Activated B cell treated with CpG ODN at 0.5 μM for 24 hours (primary cell): ENCODE data around the gene TMEM198. TPM values are rescaled to one million over a fixed set of nuclear protein-coding genes. Genes with fewer than 3 reads are reported as not detected.

Experiments
- ATAC-seq: fragments of 200-7000 bp; cut with Tn5 transposase; one replicate; pipeline ENCODE4 v1.10.0; 2021; ENCODE audit warnings: low read depth, mild to moderate bottlenecking, moderate library complexity
- CTCF ChIA-PET: fragments of 350-600 bp; sonication (Branson Sonifier 250); formaldehyde crosslinking; loops from one replicate; lab custom pipeline; 2021; ENCODE audit warnings: antibody characterized with exemption; lab: Charles Lee
- POLR2A ChIA-PET: fragments of 350-600 bp; sonication (Branson Sonifier 250); formaldehyde crosslinking; loops from one replicate; lab custom pipeline; 2021; ENCODE audit warnings: antibody characterized with exemption; lab: Charles Lee
- DNase-seq: peaks from one replicate; pipeline ENCODE4 v3.0.0; 2022
- H3K27ac Mint-ChIP-seq: one replicate; pipeline ENCODE4 v1.8.0; 2020; ENCODE audit warnings: mixed read lengths
- H3K27me3 Mint-ChIP-seq: one replicate; pipeline ENCODE4 v1.8.0; 2021; ENCODE audit warnings: mixed read lengths
- H3K36me3 Mint-ChIP-seq: one replicate; pipeline ENCODE4 v1.8.0; 2021; ENCODE audit warnings: low read depth, mixed read lengths
- H3K4me1 Mint-ChIP-seq: one replicate; pipeline ENCODE4 v1.8.0; 2021; ENCODE audit warnings: mixed read lengths
- H3K4me3 Mint-ChIP-seq: one replicate; pipeline ENCODE4 v1.8.0; 2020; ENCODE audit warnings: mild to moderate bottlenecking, mixed read lengths
- H3K9me3 Mint-ChIP-seq: one replicate; pipeline ENCODE4 v1.8.0; 2020; ENCODE audit warnings: mixed read lengths
- intact Hi-C: fragments of 100-400 bp; cut with micrococcal nuclease; formaldehyde crosslinking; loops from one replicate; pipeline ENCODE4 v1.15.1; 2024
- total RNA-seq: library from RNA; stranded (reverse); gene quantifications from 2 replicates; pipeline ENCODE4 v1.2.3, GENCODE V29; 2022
- TF ChIP-seq, protein P1 (sequence below): fragments of 200-600 bp; IDR thresholded peaks from one replicate; pipeline ENCODE4 v1.8.0; 2022; ENCODE audit warnings: antibody characterized with exemption, mild to moderate bottlenecking

The TMEM198 gene, protein sequence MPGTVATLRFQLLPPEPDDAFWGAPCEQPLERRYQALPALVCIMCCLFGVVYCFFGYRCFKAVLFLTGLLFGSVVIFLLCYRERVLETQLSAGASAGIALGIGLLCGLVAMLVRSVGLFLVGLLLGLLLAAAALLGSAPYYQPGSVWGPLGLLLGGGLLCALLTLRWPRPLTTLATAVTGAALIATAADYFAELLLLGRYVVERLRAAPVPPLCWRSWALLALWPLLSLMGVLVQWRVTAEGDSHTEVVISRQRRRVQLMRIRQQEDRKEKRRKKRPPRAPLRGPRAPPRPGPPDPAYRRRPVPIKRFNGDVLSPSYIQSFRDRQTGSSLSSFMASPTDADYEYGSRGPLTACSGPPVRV
- 0.86 and 1.2 TPM in 2 replicates for total RNA-seq

DNA sequence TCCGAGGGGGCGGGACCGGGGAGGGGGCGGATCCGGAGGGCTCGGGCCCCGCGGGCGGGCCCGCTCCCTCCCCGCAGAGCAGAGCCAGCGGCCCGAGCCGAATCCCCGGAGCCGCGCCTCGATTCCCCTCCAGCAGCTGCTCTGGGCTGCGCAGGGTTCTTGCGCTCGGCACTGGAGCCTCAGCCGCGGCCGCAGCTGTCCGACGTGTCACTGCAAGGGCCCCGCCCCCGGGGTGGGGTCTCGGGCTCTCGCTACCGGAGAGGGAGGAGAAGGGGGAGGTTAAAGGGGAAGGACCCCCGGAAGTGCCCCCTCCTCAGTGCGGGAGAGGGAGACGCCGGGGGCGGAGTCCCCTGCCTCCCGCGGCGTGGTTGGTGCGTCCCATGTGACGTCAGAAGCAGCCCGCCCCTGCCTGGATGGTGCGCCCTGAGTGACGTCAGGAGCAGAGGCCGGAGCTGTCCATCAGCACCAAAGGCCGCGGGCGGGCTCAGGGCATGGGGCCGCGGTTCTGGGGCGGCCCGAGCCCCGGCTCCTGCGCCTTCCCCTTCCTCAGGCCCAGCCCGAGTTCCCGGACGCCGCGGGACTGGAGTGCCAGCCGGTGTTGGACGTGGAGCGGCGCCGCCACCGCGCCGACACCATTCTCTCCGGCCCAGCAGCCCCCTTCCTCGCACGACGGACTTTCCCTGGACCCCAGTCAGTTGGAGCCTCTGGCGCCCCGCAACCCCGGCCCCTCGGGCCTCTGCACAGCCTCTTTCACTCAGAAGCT is at the start of gene TMEM198, which contains the start of gene CHPF:
Gene TMEM198 (plus strand): TSS at position 433 of the 763 bp plus-strand sequence. CDS start 700 bp downstream, outside the sequence.
Gene CHPF (minus strand): TSS at position 214 of the 763 bp plus-strand sequence. CDS start 271 bp downstream, outside the sequence.
- TF ChIP-seq, protein P1, sequence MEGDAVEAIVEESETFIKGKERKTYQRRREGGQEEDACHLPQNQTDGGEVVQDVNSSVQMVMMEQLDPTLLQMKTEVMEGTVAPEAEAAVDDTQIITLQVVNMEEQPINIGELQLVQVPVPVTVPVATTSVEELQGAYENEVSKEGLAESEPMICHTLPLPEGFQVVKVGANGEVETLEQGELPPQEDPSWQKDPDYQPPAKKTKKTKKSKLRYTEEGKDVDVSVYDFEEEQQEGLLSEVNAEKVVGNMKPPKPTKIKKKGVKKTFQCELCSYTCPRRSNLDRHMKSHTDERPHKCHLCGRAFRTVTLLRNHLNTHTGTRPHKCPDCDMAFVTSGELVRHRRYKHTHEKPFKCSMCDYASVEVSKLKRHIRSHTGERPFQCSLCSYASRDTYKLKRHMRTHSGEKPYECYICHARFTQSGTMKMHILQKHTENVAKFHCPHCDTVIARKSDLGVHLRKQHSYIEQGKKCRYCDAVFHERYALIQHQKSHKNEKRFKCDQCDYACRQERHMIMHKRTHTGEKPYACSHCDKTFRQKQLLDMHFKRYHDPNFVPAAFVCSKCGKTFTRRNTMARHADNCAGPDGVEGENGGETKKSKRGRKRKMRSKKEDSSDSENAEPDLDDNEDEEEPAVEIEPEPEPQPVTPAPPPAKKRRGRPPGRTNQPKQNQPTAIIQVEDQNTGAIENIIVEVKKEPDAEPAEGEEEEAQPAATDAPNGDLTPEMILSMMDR: no peak
- Mint-ChIP-seq H3K4me3 (peak within 1 kb of the TSS; percentile 78), H3K27ac (no peak within 1 kb of the TSS), H3K27me3 (peaks cover 42% of the 10 kb centered on the region), H3K4me1 (peaks cover 22% of the 10 kb centered on the region), H3K36me3 (no peaks in the 10 kb centered on the region), H3K9me3 (no peaks in the 10 kb centered on the region)
- POLR2A ChIA-PET: interaction anchor here (0.8 to 2.1 kb wide), 5 partner anchors 9 to 156 kb away, joined by 3 to 14 read pairs (median 8); partner anchors contain the start of genes DNPEP, GMPPA and STK11IP
- peak; percentile 81 for DNase-seq
- peak; percentile 84 for ATAC-seq
- CTCF ChIA-PET: interaction anchor here (0.7 to 3.9 kb wide), 6 partner anchors 14 to 98 kb away, joined by 3 to 23 read pairs (median 4); no protein-coding TSS in a partner anchor
- intact Hi-C loops: loop anchor here (1.0 to 5.0 kb wide), 8 partner anchors 9 to 831 kb away; partner anchors contain the start of genes DNAJB2, GMPPA, STK11IP and TTLL4

DNA sequence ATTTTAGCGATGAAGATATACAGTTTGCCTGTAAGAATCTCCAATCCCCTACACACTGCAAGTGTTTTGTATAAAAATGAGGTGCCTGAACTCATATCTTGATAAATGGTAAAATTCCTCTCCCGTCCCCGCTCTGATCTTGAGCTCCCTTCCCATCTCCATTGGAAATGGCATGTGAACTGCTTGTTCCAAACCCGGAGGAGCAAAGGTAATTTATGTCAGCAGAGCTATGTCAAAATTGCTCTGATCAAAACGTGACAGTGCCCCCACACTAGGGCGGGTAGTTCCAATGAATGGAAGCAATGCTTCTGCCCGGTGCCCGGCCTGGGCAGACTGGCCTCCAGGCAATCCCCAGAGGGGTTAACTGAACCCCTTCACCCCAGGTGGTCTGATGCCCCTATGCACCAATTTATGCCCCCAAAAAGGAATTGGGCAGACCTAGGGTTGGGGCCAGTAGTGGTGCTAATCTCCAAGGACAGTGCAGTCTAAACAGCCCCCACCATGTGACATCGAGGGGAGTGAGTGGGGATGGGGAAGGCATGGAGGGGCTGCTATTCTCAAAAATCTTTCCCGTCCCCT is 48.8 kb upstream of the TMEM198 start:
- Mint-ChIP-seq H3K27me3 (peaks cover 48% of the 10 kb centered on the region), H3K4me3 (no peak overlapping the region), H3K9me3 (no peaks in the 10 kb centered on the region), H3K36me3 (peaks cover 4% of the 10 kb centered on the region), H3K27ac (no peak overlapping the region), H3K4me1 (peaks cover 31% of the 10 kb centered on the region)
- TF ChIP-seq, protein P1: no peak
- intact Hi-C loops: loop anchor here (1.0 to 10.0 kb wide), 4 partner anchors 11 to 1710 kb away; partner anchors contain the start of genes CNPPD1 and RETREG2
- CTCF ChIA-PET: interaction anchor here (0.7 to 5.7 kb wide), 6 partner anchors 13 to 148 kb away, joined by 3 to 63 read pairs (median 4); partner anchors contain the start of gene STK11IP
- DNase-seq: no peak
- POLR2A ChIA-PET: interaction anchor here (1.2 kb wide), 1 partner anchor 35 kb away, joined by 3 read pairs; no protein-coding TSS in a partner anchor
- ATAC-seq: no peak

DNA sequence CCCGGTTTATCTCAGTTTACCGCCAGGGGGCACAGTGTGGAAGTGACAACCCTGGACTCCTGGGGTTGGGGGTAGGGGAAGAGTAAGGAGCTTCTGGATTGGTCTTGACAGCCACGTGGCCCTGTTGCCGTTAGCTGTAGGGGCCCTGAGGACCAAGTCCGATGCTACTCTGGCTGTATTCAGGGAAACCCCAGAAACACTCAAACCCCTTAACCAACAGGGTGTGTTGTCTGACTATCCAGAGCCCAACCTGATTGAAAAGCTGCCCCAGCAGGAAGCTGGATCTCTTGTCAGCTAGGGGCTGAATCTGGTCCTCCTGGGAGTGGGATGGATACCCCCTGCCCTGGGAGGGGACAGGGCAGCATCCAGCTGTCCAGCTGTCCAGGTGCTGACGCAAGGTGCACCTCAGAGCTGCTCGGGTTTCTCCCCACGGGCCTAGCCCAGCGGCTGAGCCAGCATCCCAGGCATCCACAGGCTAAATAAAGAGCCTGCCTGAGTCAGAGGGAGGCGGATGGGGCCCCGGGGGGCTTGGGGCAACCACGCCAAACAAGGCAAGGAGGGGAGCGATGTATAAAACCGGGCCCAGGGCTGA is 48.2 kb upstream of the TMEM198 start:
- H3K4me1 Mint-ChIP-seq: peaks cover 34% of the 10 kb centered on the region
- DNase-seq: no peak
- intact Hi-C loops: loop anchor here (1.0 to 10.0 kb wide), 4 partner anchors 11 to 1709 kb away; partner anchors contain the start of genes CNPPD1 and RETREG2
- no peak overlapping the region for H3K27ac Mint-ChIP-seq
- no peak for ATAC-seq
- ChIA-PET CTCF (interaction anchor here (0.6 to 5.7 kb wide), 6 partner anchors 13 to 147 kb away, joined by 3 to 63 read pairs (median 4); partner anchors contain the start of gene STK11IP), POLR2A (interaction anchor here (1.2 kb wide), 1 partner anchor 34 kb away, joined by 3 read pairs; no protein-coding TSS in a partner anchor)
- H3K9me3 Mint-ChIP-seq: no peaks in the 10 kb centered on the region
- H3K36me3 Mint-ChIP-seq: peaks cover 4% of the 10 kb centered on the region
- H3K4me3 Mint-ChIP-seq: no peak overlapping the region
- peaks cover 44% of the 10 kb centered on the region for H3K27me3 Mint-ChIP-seq
- TF ChIP-seq, protein P1: no peak

DNA sequence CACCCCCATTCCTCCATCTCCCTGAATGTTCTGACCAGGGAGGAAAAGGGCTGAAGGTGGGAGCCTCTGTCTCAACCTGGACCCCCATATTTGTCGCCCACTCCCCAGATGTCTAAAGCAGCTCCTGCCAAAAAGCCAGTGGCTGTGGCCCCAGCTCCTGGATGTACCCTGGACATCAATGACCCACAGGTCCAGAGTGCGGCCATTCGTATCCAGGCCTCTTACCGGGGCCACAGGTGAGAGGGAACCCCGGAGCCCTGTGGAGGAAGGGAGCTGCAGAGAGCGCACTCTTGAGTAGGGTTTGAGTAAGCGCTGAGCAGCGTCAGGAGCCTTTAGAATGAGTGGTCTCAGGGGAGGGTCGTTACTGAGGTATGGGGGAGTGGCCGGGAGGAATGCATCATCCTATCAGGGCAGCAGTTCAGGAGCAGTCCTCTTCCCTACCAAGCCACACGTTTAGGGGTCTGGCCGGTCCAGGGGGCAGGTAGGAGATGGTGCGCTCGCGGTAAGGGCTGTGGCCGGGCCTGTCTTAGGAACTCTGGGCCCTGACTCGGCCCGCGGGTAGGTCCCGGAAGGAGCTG is 47.5 kb upstream of the TMEM198 start:
- Mint-ChIP-seq H3K4me1 (peaks cover 34% of the 10 kb centered on the region), H3K27ac (no peak overlapping the region), H3K4me3 (peak overlapping the region; percentile 38), H3K27me3 (peaks cover 40% of the 10 kb centered on the region), H3K9me3 (no peaks in the 10 kb centered on the region), H3K36me3 (peaks cover 4% of the 10 kb centered on the region)
- intact Hi-C loops: loop anchor here (5.0 to 10.0 kb wide), 2 partner anchors 319 to 1708 kb away; partner anchors contain the start of genes CNPPD1 and RETREG2
- DNase-seq (no peak), ATAC-seq (no peak)
- TF ChIP-seq, protein P1: no peak
- ChIA-PET POLR2A (interaction anchor here (1.2 kb wide), 1 partner anchor 34 kb away, joined by 3 read pairs; no protein-coding TSS in a partner anchor), CTCF (interaction anchor here (0.7 to 5.7 kb wide), 6 partner anchors 31 to 147 kb away, joined by 3 to 63 read pairs (median 5); partner anchors contain the start of gene STK11IP)
